HG03095 (cell line): ENCODE results near the gene ADAMTSL2.

Source experiments
- ATAC-seq: cut with Tn5 transposase; IDR thresholded peaks from one replicate; pipeline ENCODE4 v1.9.1; 2021; ENCODE audit warnings: moderate library complexity; ENCODE audit not compliant: unreplicated experiment

The ADAMTSL2 gene

DNA sequence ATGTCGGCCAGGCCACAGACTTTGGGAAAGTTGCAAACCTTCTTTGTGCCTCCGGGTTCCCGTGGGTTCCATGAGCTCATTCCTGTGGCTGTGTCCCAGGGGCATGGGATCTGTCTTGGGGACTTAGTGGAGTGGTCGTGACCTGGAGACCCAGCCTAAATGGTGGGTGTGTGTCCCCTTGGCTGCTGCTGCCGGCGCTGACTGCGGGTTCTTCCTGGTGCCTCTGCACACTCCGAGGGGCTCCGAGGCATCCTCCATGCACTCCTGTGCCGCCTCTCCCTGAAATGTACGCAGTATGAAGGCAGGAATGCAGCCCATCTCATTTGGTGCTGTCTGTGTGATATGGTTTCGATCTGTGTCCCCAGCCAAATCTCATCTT is 34.6 kb upstream of the ADAMTSL2 start:
- ATAC-seq: no peak

DNA sequence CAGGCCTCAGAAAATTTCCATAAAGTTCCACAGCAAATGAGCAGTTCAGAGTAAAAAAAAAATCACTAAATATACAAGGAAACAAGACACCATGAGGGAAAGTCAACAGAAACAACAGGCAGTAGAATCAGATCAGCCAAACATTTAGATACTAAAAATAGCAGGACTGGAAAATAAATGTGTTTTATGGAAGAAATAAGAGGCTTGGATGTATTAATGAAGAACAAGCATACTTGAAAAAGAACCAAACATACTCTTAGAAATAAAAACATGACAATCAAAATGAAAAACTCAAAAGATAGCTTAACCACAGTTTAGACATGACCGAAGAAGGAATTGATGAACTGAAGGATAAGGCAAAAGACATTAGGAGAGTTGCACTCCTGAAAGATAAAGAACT is 32.4 kb upstream of the ADAMTSL2 start:
- no peak for ATAC-seq

DNA sequence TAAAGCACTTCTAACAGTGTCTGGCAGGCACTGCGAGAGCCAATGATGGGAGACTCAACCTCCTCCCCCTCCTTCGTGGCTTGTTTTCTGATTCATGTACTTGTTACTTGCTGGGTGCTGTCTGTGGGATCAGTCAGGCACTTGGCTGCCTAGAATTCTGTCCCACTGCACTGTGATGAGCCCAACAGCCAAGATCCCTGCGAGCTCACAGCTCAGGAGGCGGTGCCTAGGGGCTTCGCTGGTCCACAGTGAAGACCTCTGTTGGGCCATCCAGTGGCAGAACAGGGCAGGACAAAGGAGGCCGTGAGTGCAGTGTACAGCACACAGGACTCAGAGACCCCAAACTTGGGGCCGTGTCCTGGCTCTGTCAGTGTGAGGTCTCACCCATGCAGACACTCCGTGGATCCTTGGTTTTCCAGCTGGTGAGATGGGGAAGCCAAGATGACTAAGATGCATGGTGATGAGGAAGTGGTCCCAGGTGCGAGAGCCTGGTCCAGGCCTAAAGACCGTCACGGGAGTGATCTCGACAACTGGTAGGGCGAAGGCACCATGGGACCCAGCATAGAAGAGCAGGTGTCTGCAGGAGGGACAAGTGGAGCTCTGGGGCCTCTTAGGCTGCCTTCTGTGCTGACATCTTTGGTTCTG is 29.2 kb upstream of the ADAMTSL2 start:
- ATAC-seq: no peak

DNA sequence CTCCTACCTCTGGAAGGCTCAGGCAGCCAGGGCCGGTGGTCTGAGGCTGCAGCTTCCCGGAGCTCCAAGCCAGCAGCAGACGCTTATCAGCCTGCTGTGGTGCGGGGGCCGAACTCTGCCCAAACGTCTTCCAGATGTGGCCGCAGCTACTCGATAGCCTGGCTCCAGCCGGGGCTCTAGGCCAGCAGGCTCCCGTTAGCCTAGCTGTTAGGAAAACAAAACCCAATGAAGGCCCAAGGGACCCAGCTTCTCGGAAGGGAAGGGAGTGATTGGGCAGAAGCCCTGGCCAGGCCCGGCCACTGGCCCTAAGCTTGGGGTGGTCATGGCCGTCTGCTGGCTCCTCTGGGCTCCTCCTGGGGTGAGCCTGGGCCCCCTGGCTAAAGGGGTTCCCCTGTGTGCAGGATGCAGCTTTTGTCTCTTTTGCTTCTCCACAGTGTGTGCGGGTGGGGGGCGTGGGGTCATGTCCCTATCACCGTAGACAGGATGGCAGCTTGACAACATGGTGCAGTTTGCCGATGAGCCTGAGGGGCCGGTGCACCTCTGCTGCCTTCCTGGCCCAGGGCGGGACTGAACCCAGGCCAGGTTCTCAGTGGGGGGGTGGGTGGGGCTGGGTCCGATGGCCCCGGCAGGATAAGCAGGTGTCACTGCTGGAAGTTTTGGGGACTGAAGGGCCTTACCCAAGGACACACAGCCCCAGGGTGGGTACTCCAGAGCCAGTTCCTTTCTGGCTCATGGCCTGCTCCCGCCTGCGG is 28.4 kb upstream of the ADAMTSL2 start:
- no peak for ATAC-seq

DNA sequence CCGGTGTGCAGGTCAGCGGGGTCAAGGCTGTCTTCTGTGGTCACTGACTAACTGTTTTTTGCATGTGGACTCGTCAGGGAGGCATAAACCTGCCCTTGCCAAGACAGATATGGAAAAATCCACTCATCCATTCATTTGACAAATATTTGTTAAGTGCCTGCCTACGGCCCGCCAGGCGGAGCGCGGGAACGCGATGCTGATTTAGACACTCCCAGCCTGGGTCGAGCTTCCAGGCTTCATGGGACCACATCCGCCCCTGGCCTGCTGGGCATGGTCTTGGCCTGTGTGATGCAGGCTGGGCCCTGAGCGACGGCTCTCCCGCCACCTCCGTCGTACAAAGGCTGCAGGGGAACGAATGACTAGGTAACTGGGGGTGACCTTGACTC is 27.9 kb upstream of the ADAMTSL2 start:
- no peak for ATAC-seq

DNA sequence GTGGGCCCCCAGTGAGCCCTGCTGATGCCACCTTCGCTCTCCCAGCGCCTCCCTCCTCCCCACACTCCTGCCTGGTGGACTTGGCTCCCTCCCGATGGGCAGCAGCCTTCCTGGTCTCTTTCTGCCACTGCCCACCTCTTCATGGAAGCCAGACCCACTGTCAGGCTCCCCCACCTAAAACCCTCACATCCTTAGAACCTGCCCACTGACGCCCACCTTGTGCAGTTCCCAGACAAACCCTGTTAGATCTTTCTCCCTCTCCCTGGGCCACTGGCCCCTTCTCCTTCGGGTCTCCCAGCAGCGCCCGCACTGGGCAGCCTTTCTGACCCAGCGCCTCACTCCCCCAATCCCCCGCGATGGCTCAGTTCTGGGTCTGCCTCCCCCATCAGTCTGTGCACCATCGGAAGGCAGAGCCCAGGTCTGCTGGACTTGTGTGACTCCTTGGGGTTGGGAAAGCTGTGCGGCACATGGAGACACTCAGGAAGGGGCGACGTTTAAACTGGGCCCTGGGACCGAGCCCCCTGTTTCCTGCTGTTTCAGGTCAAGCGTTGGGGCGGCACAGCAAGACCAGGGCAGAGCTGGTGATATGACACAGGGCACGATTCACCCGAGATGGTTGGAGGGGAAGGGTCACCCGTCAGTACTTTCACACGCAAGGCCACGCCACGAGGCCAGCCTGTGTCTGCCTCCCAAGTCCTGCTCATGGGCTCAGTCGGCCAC is 27.1 kb upstream of the ADAMTSL2 start:
- no peak for ATAC-seq

DNA sequence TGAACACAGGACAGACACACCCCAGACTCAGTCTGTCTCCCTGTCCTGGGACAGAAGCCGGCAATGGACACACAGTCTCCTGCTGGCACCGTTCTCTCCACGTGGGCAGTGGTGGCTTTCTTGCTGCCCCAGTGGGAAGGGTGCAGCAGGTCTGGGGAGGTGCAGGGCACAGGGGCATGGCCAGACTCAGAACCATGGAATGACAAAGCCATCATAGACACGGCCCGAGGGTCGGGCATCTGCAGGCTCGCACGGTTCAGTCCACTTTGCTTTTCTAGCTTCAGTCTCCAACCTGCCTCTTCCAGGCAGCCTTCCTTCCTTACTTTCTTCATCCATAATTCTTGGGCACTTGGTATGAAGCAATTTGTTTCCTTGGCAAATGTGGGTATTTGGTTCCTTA is 26.5 kb upstream of the ADAMTSL2 start:
- no peak for ATAC-seq

DNA sequence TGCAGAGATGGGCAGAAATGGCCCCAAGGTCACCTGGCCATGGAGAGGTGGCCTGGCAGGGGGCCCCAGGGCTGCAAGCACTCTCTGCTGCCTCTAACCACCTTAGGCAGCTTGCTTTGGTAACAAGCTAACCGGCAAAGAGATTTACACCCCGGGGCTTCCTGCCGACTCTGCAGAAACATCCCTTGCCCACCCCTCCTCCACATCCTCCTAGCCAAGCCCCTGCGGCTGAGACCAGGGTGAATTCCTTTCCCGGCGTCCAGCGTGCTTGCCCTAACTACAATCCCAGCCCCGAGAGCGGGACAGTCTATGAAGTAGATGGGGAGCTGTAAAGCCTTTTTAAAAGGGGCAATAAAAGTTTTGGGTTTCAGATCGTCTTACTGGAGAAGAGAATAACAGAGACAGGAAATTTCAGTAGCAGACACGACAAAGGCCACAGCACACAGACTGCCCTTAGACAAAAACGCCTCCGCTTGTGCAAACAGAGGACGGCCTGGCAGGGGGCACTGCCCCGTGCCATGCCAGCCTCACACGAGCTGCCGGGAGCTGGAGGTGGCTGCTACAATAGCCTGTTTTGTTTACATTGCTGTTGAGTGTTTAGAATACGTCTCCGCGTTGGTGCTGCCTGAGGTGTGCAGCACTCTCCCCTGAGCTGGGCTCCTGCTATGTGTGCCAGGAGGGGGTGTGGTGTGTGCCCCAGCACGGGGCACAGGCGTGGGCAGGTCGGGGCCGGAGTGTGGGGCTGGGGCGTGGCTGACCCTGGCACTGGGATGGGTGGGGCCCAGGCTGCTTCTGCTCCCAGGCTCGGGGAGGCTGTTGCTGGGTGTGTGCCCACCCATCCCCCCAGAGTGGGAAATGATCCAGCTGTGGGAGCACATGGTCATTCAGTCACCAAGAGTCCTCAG is 25.1 kb upstream of the ADAMTSL2 start:
- ATAC-seq: no peak

DNA sequence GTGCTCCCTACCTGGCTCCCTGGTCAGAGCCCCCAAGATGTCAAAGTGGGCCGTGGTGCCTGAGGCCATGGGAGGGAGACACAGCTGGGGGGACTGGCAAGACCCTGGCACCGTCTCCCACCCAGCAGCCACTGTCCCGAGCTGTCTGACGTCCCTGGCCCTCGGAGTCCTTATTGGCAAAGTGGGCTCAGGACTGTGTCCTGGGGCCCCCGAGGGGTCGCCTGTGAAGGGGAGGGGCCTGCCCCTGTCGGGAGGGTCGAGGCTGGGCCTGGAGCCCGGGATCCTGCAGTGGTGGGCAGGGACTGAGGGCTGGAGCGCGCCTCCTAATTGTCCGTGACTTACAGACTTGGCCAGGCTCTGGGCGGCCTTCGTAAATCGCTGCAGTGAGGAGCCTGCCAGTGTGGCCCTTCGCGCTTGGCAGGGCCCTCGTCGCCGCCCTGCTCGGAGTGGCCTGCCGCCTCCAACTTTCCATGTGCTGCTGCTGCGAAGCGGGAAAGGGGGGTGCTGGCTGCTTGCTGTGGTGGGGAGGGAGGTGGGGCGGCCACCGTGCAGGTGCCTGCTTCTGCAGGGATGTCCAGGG is 23.5 kb upstream of the ADAMTSL2 start:
- ATAC-seq: no peak

DNA sequence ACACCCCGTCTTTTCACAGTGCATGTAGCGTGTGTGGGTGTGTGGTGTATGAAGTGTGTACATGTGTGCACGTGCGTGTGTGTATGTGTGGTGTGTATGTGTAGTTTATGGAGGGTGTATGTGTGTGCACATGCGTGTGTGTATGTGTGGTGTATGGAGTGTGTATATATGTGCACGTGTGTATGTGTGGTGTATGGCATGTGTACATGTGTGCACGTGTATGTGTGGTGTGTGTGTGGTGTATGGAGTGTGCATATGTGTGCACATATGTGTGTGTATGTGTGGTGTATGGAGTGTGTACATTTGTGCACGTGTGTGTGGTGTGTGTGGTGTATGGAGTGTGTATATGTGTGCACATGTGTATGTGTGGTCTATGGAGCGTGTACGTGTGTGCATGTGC is 22.9 kb upstream of the ADAMTSL2 start:
- no peak for ATAC-seq

DNA sequence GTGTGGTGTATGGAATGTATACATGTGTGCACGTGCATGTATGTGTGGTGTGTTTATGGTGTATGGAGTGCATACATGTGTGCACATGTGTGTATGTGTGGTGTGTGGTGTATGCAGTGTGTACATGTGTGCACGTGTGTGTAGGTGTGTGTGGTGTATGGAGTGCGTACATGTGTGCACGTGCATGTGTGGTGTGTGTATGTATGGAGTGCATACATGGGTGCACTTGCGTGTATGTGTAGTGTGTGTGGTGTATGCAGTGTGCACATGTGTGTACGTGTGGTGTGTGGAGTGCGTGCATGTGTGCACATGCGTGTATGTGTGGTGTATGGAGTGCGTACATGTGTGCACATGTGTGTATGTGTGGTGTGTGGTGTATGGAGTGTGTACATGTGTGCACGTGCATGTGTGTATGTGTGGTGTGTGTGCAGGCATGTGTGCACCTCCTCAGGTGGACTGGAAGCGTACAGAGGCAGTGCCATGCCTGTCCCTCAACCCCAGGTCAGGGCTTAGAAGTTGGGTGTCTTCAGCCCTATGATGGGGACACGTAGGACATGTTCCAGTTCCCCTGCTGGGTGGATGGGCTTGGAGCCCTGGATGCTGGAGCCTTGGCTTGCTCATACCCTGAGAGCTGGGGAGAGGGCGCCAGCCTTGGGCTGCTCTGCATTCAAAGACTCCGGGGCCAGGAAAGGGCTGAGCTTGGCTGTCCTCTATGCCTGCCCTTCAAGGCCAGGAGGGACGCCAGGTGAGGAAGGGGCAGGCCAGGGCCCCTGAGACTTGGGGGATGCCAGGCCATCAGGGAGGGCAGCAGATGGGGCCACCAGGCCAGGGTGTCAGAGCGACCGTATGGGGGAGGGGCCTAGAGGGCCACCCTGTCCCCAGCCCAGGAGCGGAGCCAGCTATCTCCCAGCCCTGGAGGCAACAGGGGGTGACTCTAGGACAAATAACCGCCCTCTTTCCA is 22.0 kb upstream of the ADAMTSL2 start:
- ATAC-seq: no peak

DNA sequence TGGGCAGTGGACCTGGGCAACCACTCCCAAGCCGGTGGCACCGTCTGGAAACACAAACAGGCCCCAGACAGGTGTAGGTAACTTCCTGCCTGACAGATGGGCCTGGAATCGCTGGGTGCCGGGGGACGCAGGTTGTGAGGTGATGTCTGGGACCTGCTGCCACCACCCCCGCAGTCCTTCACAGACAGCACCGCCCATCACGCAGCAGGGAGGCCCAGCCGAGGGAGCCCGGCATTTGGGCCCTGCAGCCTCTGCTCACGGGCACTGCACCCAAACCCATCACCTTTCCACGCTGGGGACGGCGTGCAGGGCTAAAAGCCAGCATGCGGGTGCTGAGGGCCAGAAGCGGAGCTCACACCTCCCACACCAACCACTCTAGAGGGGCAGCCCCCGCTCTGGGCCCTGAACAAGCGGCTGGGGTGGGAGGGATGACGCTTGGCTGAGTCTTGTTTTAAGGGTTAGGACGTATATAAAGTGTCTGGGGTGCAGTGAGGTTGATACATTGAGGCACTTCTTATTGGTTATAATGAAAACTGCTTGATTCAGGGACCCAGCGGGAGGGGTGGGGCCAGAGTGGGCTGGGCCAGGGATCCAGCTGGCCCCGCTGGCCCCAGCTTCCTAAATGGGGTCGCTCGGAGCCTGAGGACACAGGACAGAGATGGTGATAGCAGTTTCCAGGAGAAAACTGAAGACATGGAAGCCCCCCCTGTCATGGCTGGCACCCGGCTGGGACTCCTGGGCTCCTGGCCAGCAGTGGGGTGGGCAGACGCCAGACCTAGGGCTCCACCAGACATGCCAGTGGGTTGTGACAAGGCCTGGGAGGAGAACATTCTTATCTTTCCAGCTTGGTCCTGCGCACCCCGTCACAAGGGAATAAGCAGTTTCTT is 21.0 kb upstream of the ADAMTSL2 start:
- ATAC-seq: no peak

DNA sequence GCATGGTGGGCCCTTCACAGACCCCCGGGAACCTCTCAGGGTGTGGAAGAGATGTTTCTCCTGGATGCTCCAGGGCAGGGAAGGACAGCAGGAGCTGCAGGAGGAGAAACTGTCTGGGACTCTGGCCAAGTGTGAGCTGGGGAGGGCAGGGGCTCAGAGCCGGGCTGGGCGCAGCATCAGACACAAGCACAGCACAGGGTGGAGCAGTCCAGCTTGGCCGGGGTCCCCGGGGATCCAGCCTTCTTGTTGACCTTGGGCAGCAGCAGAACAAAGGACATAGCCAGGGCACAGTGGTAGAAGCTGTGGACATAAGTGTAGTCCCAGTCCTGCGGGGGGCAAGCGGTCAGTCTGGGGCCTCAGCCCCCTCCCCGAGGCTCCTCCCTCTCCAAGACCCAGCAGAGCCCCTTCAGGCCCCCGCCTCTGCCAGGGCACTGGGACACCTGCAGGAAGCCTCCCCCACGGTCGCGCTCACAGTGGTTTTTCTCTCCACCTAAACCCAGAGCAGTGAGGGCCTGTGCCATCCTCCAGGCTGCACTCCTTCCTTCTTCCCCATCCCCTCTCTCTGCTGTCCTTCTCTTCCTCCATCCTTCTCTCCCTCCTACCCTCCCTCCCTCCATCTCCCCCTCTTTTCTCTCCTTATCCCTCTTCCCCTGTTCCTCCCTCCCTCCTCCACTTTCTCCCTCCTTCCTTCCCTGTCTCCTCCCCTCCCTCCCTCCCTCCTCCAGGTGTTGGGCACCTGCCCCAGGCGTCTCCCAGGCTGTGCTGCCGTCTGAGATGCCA is 19.9 kb upstream of the ADAMTSL2 start:
- no peak for ATAC-seq

DNA sequence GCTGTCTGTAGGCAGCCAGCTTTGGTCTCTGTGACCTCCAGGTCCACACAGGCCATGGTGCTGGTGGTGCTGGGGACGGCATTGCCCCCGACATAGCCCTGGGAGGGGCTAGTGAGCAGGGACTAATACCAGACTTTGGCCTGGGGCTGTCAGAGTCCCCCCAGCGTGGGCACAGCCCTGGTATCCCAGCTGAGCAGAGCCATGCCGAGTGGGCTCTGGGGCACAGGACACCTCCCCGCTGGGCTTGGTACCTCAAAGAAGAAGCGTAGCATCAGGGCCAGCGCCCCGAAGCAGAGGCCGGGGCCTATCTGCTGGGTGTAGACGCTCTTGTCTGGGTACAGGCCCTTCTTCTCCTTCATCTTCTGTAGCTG is 19.3 kb upstream of the ADAMTSL2 start:
- no peak for ATAC-seq

DNA sequence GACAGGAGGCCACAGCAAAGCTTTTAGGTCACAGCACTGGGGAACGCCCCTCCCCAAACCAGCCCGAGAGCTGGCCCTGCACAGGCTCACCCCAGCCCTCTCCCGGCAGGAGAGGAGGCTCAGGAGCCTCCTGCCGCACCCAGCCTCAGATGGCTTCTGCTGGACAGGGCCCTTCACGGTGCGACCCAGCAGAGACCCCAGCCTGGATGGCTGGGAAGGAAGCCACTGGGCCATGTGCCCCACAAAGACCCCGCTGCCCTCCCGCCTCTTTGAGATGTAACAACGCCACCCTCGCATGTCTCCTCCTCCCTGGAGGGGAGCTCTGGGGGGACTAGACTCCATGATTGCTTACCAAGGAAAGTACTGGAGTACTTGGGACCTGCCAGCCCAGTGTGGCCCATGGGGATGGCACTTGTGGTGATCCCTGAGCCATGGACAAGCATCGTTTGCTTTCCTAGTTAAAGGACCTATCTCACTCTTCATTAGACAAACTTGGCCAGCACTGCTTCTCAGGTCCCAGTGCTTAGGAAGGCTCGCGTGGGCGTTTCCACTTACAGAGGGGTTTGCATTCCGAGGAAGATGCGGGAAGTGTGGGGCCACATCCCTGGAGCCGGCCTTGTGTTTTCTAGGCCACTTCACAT is 18.8 kb upstream of the ADAMTSL2 start:
- no peak for ATAC-seq

DNA sequence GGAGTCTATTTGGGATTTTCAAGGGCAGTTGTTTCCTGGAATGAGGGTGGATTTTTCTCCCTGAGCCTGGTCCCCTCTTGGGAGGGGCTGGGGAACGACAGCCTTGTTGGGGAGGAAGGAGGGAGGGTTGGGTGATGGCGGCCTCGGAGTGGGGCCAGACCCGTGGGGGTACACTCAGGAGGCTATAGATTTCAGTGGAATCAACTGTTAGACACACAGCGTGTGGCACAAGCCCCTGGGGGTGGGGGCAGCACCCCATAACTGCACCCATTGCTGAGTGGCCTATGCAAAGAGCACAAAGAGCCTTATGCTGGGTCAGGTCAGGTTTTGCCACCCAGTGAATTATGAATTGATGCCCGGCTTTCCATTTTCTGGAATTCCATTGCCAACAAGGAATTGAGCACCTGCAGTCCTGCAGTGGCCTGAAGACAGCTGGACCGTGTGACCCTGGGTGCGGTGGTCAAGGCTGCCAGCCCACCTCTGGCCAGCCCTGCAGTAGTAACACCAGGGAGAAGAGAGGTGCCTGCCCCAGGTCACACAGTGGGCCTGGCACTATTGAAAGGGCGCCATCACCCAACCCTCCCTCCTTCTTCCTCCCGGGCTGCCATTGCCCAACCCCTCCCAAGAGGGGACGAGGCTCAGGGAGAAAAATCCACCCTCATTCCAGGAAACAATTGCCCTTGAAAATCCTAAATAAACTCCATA is 18.1 kb upstream of the ADAMTSL2 start:
- no peak for ATAC-seq

DNA sequence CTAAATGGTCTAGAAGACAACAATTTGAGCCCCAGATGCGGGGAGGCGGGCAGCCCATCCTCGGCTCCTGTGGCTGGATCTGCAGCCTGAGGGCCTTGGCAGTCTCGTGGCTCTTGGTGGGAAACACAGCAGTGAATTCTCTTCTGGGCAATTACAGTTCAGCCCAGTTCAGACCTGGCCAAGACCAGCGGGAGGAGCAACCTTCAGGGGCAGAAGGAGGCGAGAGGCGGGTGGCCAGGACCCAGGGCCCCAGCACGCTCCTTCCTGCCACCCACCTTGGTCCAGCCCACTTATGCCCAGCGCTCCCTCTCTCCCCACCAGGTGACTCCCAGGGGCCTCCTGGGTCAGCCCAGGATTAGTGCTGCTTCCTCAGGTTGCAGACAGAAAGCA is 17.5 kb upstream of the ADAMTSL2 start:
- no peak for ATAC-seq
